GM23338 (cell line): ENCODE results near the gene SRSF4. TPM values are rescaled to one million over a fixed set of nuclear protein-coding genes. Genes with fewer than 3 reads are reported as not detected.

Experiments used
- CREB1 ChIP-seq: fragments of 250-450 bp; sonication (Bioruptor Pico); IDR thresholded peaks from 2 replicates; pipeline ENCODE4 v1.5.0; 2020; ENCODE audit warnings: low read depth, mild to moderate bottlenecking, moderate library complexity
- EZH2 ChIP-seq: fragments of 200-600 bp; sonication (generic); IDR thresholded peaks from one replicate; pipeline ENCODE4 v1.8.0; 2017; ENCODE audit warnings: antibody characterized with exemption, mild to moderate bottlenecking, low read depth; ENCODE audit not compliant: unreplicated experiment
- EZH2phosphoT487 ChIP-seq: fragments of 200-600 bp; sonication (generic); IDR thresholded peaks from one replicate; pipeline ENCODE4 v1.8.1; 2018; ENCODE audit warnings: antibody characterized with exemption; ENCODE audit not compliant: unreplicated experiment
- JUNB ChIP-seq: IDR thresholded peaks from one replicate; pipeline ENCODE4 v1.6.1; 2016; ENCODE audit warnings: antibody characterized with exemption; ENCODE audit not compliant: unreplicated experiment
- NANOG ChIP-seq: IDR thresholded peaks from 2 replicates; pipeline ENCODE4 v1.6.1; 2016; ENCODE audit warnings: antibody characterized with exemption, borderline replicate concordance
- POLR2AphosphoS5 ChIP-seq: IDR thresholded peaks from 2 replicates; pipeline ENCODE4 v1.6.1; 2016; ENCODE audit warnings: antibody characterized with exemption, low read depth
- STAT1 ChIP-seq: IDR thresholded peaks from one replicate; pipeline ENCODE4 v1.6.1; 2016; ENCODE audit warnings: antibody characterized with exemption; ENCODE audit not compliant: unreplicated experiment
- ZNF114 ChIP-seq: fragments of 250-450 bp; sonication (Bioruptor Pico); IDR thresholded peaks from 2 replicates; pipeline ENCODE4 v1.5.0; 2020; ENCODE audit warnings: mild to moderate bottlenecking, moderate library complexity
- ZNF331 ChIP-seq: fragments of 250-450 bp; sonication (Bioruptor Pico); IDR thresholded peaks from 2 replicates; pipeline ENCODE4 v1.5.0; 2020; ENCODE audit warnings: low read depth, mild to moderate bottlenecking, moderate library complexity
- polyA plus RNA-seq: library from polyadenylated mRNA; unstranded; fragments of >200 nt; fragmentation: Nextera tagmentation; extraction: Ambion mirVana; gene quantifications from 2 replicates; pipeline ENCODE4 v1.2.1, GENCODE V29; 2016
- total RNA-seq: library from RNA; depleted of rRNA; stranded (reverse); fragments of >200 nt; shearing (Covaris generic); gene quantifications from 2 replicates; pipeline ENCODE4 v1.2.3, GENCODE V29; 2014
- TF ChIP-seq, protein P1 (sequence below): fragments of 250-450 bp; sonication (Bioruptor Pico); IDR thresholded peaks from 2 replicates; pipeline ENCODE4 v1.5.0; 2020; ENCODE audit warnings: mild to moderate bottlenecking, moderate library complexity
- TF ChIP-seq, protein P2 (sequence below): IDR thresholded peaks from one replicate; pipeline ENCODE4 v1.6.1; 2018; ENCODE audit warnings: antibody characterized with exemption; ENCODE audit not compliant: unreplicated experiment
- TF ChIP-seq, protein P3 (sequence below): IDR thresholded peaks from 2 replicates; pipeline ENCODE4 v1.6.1; 2016; ENCODE audit warnings: antibody characterized with exemption

Gene SRSF4
- total and polyA plus RNA-seq, 2 experiments from 2014 or later: 58.4 to 98.3 TPM

DNA sequence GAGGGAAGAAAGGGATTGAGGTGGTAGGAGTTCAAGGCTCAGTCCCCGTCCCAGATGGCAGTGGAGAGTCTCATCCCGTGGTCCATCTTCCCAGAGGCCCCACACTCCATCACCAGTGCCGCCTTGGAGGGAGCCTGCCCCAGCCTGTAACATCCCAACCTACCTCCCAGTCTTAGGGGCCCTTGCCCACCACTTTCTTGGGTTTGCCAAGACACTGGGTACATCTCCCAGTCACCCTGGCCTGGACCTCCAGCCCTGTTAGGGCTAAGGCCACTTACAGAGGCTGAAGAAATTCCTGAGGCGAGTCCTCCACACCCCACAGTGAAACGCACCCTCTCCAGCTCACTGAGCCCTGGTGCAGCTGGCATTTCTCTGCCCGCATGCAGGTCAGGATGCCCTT is 61.3 kb downstream of the SRSF4 start (continued):
- TF ChIP-seq, protein P1, sequence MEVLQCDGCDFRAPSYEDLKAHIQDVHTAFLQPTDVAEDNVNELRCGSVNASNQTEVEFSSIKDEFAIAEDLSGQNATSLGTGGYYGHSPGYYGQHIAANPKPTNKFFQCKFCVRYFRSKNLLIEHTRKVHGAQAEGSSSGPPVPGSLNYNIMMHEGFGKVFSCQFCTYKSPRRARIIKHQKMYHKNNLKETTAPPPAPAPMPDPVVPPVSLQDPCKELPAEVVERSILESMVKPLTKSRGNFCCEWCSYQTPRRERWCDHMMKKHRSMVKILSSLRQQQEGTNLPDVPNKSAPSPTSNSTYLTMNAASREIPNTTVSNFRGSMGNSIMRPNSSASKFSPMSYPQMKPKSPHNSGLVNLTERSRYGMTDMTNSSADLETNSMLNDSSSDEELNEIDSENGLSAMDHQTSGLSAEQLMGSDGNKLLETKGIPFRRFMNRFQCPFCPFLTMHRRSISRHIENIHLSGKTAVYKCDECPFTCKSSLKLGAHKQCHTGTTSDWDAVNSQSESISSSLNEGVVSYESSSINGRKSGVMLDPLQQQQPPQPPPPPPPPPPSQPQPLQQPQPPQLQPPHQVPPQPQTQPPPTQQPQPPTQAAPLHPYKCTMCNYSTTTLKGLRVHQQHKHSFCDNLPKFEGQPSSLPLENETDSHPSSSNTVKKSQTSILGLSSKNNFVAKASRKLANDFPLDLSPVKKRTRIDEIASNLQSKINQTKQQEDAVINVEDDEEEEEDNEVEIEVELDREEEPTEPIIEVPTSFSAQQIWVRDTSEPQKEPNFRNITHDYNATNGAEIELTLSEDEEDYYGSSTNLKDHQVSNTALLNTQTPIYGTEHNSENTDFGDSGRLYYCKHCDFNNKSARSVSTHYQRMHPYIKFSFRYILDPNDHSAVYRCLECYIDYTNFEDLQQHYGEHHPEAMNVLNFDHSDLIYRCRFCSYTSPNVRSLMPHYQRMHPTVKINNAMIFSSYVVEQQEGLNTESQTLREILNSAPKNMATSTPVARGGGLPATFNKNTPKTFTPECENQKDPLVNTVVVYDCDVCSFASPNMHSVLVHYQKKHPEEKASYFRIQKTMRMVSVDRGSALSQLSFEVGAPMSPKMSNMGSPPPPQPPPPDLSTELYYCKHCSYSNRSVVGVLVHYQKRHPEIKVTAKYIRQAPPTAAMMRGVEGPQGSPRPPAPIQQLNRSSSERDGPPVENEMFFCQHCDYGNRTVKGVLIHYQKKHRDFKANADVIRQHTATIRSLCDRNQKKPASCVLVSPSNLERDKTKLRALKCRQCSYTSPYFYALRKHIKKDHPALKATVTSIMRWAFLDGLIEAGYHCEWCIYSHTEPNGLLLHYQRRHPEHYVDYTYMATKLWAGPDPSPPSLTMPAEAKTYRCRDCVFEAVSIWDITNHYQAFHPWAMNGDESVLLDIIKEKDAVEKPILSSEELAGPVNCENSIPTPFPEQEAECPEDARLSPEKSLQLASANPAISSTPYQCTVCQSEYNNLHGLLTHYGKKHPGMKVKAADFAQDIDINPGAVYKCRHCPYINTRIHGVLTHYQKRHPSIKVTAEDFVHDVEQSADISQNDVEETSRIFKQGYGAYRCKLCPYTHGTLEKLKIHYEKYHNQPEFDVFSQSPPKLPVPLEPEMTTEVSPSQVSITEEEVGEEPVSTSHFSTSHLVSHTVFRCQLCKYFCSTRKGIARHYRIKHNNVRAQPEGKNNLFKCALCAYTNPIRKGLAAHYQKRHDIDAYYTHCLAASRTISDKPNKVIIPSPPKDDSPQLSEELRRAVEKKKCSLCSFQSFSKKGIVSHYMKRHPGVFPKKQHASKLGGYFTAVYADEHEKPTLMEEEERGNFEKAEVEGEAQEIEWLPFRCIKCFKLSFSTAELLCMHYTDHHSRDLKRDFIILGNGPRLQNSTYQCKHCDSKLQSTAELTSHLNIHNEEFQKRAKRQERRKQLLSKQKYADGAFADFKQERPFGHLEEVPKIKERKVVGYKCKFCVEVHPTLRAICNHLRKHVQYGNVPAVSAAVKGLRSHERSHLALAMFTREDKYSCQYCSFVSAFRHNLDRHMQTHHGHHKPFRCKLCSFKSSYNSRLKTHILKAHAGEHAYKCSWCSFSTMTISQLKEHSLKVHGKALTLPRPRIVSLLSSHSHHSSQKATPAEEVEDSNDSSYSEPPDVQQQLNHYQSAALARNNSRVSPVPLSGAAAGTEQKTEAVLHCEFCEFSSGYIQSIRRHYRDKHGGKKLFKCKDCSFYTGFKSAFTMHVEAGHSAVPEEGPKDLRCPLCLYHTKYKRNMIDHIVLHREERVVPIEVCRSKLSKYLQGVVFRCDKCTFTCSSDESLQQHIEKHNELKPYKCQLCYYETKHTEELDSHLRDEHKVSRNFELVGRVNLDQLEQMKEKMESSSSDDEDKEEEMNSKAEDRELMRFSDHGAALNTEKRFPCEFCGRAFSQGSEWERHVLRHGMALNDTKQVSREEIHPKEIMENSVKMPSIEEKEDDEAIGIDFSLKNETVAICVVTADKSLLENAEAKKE (CRISPR knock-in tag): no peak
- no peak for TF ChIP-seq CREB1 (CRISPR knock-in tag)
- no peak for TF ChIP-seq JUNB
- TF ChIP-seq, protein P2, sequence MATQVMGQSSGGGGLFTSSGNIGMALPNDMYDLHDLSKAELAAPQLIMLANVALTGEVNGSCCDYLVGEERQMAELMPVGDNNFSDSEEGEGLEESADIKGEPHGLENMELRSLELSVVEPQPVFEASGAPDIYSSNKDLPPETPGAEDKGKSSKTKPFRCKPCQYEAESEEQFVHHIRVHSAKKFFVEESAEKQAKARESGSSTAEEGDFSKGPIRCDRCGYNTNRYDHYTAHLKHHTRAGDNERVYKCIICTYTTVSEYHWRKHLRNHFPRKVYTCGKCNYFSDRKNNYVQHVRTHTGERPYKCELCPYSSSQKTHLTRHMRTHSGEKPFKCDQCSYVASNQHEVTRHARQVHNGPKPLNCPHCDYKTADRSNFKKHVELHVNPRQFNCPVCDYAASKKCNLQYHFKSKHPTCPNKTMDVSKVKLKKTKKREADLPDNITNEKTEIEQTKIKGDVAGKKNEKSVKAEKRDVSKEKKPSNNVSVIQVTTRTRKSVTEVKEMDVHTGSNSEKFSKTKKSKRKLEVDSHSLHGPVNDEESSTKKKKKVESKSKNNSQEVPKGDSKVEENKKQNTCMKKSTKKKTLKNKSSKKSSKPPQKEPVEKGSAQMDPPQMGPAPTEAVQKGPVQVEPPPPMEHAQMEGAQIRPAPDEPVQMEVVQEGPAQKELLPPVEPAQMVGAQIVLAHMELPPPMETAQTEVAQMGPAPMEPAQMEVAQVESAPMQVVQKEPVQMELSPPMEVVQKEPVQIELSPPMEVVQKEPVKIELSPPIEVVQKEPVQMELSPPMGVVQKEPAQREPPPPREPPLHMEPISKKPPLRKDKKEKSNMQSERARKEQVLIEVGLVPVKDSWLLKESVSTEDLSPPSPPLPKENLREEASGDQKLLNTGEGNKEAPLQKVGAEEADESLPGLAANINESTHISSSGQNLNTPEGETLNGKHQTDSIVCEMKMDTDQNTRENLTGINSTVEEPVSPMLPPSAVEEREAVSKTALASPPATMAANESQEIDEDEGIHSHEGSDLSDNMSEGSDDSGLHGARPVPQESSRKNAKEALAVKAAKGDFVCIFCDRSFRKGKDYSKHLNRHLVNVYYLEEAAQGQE: no peak
- TF ChIP-seq EZH2: no peak
- no peak for TF ChIP-seq STAT1
- no peak for TF ChIP-seq ZNF331 (CRISPR knock-in tag)
- TF ChIP-seq NANOG: no peak
- TF ChIP-seq, protein P3, sequence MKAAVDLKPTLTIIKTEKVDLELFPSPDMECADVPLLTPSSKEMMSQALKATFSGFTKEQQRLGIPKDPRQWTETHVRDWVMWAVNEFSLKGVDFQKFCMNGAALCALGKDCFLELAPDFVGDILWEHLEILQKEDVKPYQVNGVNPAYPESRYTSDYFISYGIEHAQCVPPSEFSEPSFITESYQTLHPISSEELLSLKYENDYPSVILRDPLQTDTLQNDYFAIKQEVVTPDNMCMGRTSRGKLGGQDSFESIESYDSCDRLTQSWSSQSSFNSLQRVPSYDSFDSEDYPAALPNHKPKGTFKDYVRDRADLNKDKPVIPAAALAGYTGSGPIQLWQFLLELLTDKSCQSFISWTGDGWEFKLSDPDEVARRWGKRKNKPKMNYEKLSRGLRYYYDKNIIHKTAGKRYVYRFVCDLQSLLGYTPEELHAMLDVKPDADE: no peak
- TF ChIP-seq ZNF114 (CRISPR knock-in tag): no peak
- no peak for TF ChIP-seq POLR2AphosphoS5
- TF ChIP-seq EZH2phosphoT487: no peak
